Activated CD4-positive, alpha-beta T cell treated with anti-CD3 and anti-CD28 coated beads for 48 hours (primary cell): ENCODE results near the gene MTM1.

ENCODE experiments used
- DNase-seq: peaks from one replicate; pipeline ENCODE4 v3.0.0-alpha.2; 2020

MTM1 gene

GRCh38 chrX:150551963-150552362 is 16.5 kb upstream of the MTM1 start:
- DNase-seq = no peak

- no peak for DNase-seq
These were observed 10.0 kb upstream of the MTM1 start for GRCh38 chrX:150558424-150558823.

GRCh38 chrX:150564838-150565237 is 3.6 kb upstream of the MTM1 start:
- no peak for DNase-seq

GRCh38 chrX:150565551-150565950 is 2.9 kb upstream of the MTM1 start:
- no peak for DNase-seq

GRCh38 chrX:150566734-150567182 is 1.7 kb upstream of the MTM1 start:
- DNase-seq = no peak

- no peak for DNase-seq
These were observed 639 bp upstream of the MTM1 start for GRCh38 chrX:150567645-150568319.

GRCh38 chrX:150569155-150569477 is 695 bp downstream of the MTM1 start:
- peak; percentile 55 for DNase-seq

- no peak for DNase-seq
These were observed 2.1 kb downstream of the MTM1 start for GRCh38 chrX:150570512-150570911.

- no peak for DNase-seq
These were observed 3.8 kb downstream of the MTM1 start for GRCh38 chrX:150572206-150572605.

- no peak for DNase-seq
These were observed 4.7 kb downstream of the MTM1 start for GRCh38 chrX:150573106-150573505.

GRCh38 chrX:150573702-150574101 is 5.3 kb downstream of the MTM1 start:
- peak; percentile 43 for DNase-seq

- peak; percentile 30 for DNase-seq
These were observed 6.4 kb downstream of the MTM1 start for GRCh38 chrX:150574559-150575418.

- peak; percentile 74 for DNase-seq
These were observed 7.0 kb downstream of the MTM1 start for GRCh38 chrX:150575419-150575814.

- DNase-seq = no peak
These were observed 8.8 kb downstream of the MTM1 start for GRCh38 chrX:150577174-150577573.

GRCh38 chrX:150581093-150581775 is 12.8 kb downstream of the MTM1 start:
- no peak for DNase-seq

GRCh38 chrX:150582338-150582948 is 14.0 kb downstream of the MTM1 start:
- no peak for DNase-seq

GRCh38 chrX:150587585-150588503 is 19.4 kb downstream of the MTM1 start:
- DNase-seq = peak; percentile 49

GRCh38 chrX:150594584-150594983 is 26.2 kb downstream of the MTM1 start:
- no peak for DNase-seq

GRCh38 chrX:150599226-150599625 is 30.8 kb downstream of the MTM1 start:
- no peak for DNase-seq

- DNase-seq = no peak
These were observed 33.9 kb downstream of the MTM1 start for GRCh38 chrX:150602296-150602695.

- no peak for DNase-seq
These were observed 34.3 kb downstream of the MTM1 start for GRCh38 chrX:150602743-150603142.

- DNase-seq = no peak
These were observed 37.2 kb downstream of the MTM1 start for GRCh38 chrX:150605603-150606002.
